Head of caudate nucleus (tissue), 42 donors: Measurements from ENCODE around the gene GPC5.

Experiments
- DNase-seq, 42 donors: peaks; one replicate each; pipeline versions ENCODE4 v3.0.0 to v3.0.0-alpha.2; 2020 to 2021; ENCODE audit warnings: mixed read lengths in 7 of 42
- intact Hi-C: fragments of 100-400 bp; cut with DNase I; formaldehyde crosslinking; loops from one replicate; pipeline ENCODE4 v1.15.0; 2022

GPC5 gene

DNA sequence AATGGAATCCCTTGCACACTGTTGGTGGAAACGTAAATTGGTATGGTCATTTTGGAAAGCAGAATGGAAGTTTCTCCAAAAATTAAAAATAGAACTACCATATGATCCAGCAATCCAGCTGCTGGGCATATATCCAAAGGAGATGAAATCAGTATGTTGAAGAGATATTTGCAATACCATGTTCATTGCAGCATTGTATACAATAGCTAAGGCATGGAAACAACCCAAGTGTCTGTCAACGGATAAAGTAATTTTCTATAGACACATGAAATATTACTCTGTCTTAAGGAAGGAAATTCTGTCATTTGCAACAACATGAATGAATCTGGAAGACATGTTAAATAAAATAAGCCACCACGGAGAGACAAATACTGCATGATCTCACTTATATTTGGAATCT lies 124.7 kb downstream of the GPC5 start:
- intact Hi-C loops = no loop called here
- no peak for DNase-seq

DNA sequence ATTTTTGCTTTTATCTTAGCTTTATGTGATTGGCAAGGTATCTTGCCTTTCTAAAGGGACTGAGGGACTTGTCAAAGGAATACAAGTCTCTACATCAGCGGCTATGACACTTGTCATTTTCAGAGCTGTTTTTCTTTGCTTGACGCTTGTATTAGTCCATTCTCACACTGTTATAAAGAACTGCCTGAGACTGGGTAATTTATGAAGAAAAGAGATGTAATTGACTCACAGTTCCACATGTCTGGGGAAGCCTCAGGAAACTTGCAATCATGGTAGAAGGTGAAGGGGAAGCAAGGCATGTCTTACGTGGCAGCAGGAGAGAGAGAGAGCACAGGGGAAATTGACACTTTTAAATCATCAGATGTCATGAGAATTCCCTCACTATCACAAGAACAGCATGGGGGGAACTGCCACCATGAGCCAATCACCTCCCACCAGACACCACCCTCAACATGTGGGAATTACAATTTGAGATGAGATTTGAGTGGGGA lies 128.2 kb downstream of the GPC5 start:
- intact Hi-C loops = no loop called here
- no peak for DNase-seq

DNA sequence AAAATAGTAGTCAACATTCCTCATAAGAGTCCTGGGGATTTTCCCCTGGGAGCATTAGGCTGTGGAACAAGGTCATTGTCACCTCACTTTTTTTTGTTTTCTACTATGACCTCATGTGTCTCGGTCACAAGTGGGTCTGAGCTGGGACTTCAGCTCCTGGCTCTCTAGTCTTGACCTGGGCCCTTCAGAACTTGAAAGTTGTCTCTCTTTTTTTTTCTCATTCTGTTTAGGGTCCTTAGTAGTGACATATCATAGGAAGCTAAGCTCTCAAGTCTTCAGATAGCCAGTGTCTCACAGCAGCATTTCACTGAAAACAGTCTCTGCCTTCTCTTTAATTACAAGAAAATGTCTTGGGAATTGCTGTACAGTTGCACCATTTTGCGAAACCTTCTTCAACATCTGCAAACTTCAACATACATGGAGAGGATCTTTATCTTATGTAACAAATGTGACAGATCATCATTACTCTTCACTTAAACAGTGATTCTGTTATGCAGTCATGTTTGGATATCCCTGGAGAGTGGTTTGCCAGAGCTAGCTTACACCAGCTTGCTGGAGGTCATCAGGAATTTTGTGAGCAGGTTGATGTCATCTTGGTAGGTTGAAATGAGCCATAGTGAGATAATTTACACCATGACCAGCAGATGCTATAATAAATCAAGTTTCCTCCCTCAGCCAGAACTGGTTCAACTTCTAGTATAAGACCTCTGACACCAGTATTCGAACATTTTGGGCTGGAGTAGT lies 131.5 kb downstream of the GPC5 start:
- DNase-seq = no peak
- intact Hi-C loops = no loop called here

DNA sequence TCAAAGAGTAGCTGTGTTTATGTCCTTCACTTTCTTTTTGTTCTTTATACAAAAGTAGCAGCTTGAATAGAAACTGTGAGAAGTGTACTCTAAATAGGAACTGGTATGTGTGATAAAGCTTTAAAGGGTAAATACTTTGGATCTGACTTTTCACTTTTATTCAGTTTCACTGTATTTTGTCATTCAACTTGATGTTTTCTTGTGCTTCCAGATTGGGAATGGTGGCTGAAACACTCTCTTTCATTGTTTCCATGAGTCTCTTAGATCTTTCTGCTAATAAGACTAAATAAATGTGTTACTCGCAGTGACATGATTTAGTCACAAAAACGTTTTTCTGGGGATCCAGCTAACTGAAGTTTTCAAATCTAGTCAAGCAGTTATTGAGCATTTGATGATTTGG lies 133.2 kb downstream of the GPC5 start:
- no peak for DNase-seq
- intact Hi-C loops = no loop called here

DNA sequence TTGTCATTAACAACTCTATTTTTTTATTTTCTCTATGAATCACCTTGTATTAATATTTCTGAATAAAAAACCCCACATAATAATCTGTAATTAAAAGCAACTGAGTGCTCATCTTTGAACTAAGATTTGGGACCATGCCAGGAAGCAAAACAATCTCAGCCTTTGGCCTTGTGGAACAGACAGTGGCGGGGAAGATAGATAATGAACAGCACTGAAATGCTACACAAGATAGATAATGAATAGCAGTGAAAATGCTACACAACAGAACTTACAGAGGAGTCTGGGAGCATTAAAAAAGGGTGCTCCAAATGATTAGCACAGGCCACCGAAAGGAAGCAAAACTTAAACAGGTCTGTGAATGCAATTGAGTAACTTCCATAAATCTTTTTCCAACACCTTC lies 134.9 kb downstream of the GPC5 start:
- DNase-seq = no peak
- intact Hi-C loops = no loop called here

DNA sequence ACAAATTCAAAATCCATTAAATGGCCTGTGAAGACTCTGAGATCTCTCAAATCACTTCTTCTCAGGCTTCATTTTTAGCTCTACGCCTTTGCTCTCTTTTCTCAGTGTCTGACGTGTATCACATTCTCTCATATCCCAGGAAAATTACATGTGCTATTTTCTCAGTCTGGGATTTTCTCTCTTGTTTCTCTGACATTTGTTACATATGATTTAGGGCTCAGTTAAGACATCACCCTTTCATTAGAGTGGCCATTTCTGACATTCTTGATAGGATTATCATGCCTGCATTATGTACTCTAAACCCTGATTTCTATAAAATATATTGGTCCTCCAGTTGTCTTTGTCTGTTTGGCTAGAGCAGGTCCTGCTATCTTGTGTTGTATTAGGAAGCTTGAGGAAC lies 136.6 kb downstream of the GPC5 start:
- intact Hi-C loops = no loop called here
- no peak for DNase-seq

DNA sequence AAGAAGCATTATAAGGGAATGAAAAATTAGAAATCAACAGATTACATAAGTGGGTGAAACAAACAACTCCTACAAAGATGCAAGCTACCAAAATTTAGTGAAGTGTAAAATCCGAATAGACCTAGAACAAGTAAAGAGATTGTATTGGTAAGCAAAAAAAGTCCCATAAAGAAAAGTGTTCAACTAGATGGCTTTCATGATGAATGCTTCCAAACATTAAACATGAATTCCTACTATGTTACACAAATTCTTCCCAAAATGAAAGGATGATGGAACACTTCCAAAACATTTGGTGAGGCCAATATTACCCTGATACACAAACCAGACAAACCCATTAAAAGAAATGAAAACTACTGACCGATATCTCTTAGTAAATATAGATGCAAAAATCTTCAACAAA lies 139.0 kb downstream of the GPC5 start:
- intact Hi-C loops = no loop called here

DNA sequence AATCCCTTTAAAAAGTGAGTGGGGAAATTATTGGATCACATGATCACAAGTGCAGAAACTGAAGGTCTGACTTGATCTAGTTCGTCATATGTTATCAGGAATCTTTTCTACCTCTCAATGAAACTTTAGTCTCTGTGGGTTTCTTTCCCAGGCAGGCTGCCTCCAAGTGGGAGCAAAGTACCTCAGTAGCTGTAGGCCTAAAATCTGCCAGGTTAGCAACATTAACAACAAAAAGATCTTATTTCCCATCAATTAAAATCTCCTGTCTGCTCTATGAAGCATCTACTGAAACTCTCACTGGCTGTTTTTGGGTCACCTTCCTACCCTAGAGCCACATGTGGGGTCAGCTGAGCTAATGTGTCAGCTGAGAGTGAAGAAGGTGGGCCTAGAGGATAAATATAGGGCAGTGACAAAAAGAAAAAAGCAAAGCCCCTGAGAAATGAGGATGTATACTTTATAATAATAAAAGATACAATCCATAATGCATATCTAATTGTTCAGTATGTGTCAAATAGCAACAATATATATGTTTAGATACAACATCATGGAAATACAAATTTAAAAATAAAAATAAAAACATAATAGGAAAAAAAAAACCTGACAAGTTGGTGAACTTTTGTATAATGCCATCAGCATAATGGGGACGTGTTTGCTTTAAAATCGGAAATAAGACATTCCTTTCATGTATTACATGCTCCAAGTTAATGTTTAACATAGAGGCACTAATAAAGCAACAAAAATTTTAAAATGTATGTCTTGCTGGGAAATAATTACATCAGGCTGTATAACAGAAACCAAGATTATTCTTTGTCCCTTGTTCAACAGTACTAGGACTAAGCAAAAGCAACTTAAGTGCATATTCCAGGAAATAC lies 141.1 kb downstream of the GPC5 start:
- intact Hi-C loops = no loop called here
- no peak for DNase-seq

More for the DNA sequence above, 139.0 kb downstream of the GPC5 start:
- no peak for DNase-seq

DNA sequence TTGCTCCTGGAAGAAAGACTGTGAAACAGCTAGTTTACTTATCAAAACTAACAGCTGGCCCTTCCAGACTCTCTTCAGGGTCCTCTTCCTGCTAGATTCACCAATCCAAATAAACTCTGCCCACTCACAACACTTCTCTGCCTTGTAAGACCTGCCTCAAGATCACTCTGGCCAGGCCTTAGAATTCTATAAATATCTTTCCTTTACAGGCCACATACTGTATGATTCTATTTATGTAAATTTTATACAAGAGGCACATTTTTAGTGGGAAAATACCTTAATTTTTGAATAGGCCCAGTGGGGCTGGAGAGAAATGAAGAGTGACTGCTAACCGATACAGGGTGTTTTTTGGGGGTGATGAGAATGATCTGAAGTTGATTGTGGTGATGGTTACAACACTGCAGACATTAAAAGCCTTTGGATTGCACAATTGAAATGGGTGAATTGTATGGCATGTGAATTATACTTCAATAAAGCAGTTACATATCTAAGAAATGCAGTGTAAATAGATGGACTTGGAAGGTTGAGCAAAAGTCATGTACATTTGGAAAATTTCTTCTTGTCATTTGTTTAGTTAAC lies 141.8 kb downstream of the GPC5 start:
- intact Hi-C loops = no loop called here
- DNase-seq = no peak

DNA sequence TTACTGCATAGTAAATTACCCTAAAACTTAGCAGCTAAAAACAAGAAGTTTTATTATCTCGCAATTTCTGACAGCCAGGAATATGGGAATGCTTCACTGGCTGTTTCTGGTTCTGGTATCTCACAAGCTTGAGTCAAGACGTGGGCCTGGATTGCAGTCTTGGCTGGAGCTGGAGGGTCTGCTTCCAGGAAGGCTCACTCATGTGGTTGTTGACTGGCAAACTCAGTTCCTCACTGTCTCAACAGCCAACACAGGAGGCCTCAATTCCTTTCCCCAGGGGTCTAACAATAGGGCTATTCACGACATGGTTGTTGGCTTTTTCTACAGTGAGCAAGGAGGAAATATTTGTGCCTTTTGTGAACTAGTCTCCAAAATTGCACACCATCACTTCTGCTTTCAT lies 146.3 kb downstream of the GPC5 start:
- peak in 11 of 42 donors; percentile 4 to 69 (median 19) for DNase-seq
- intact Hi-C loops = no loop called here

DNA sequence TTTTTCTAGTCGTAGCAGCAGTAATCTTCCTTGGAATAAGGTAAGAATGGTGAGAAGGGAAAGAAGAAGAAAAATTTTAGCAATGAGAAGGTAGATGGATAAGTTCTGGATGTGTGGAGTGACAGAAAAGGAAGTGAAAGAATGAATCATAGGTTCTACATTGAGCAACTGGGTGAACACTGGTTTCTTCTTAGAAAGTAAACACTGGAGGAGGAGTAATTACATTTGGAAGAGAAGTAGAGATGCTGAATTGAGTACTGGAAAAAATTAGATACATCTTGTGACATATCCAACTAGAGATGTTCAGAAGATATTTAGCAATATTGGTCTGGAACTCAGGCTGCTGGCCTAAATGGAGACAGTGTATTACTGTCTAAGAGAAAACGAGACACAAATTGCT lies 148.5 kb downstream of the GPC5 start:
- no peak for DNase-seq
- intact Hi-C loops = no loop called here

DNA sequence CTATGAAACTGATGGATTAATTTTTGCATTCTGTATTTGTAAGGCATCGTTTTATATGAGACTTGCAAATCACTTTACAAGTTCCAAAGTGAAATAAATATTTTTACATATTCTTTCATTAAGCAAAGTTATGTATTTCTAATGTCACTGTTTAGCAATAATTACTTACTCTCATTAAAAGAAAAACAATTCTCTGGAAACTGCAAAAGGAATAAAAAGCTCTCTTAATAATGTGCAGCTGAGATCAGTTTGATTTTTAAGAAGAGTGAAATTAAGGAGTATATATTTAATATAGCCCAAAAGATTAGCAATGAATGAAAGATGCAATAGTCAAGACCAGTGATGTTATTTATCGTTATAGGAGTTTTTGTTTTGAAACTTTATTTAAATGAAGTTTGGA lies 155.2 kb downstream of the GPC5 start:
- intact Hi-C loops = no loop called here

DNA sequence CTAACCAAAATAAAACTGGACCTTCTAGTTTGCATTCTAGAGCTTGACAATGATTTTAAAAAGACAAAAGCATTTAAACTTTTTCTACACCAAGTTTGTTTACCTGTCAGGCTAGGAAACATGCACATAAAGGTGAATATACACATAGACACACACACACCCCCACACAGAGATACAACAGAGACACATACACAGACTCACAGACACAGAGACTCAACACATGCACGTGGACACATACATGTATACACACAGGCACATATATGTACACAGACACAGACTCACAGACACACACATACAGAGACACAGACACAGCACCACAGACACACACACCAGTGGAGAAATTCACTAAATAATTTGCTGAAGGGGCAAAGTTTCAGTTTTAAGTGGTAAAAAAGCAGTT lies 155.7 kb downstream of the GPC5 start:
- DNase-seq = no peak
- intact Hi-C loops = no loop called here

More for the DNA sequence above, 155.2 kb downstream of the GPC5 start:
- no peak for DNase-seq

DNA sequence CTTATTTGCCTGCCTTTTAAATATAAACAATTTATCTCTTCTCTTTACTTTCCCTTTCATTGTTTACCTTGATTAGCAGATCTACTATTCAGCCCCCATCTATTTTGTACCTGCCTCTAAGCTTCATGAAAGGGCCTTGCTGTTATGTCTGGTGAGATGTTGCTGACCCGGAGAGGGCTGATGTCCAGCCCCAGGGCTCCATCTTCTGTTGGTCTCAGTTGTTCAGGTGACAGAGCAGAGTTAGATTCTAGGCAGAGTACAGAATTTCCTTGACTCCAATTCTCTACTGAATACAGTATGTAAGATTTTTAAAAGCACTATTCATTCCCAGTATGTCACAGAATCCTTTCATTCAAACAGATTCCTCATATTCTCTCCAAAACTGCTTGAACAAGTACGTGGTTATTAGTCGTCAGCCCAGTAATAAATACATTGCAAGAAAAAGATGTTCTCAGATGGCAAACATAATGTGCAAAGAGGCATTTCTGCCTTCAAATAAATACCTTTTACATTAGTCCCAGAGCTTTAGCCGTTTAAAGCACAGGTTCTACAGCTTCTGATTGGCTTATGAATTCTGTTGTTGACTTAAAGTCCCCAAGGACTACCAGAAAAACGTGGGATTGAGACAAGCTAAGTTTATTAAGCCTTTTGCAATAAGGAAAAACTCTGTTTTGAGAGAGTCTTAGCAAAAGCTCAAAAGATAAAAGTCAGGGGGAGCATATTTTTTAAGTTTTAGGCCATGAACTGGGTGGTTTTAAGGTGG lies 159.1 kb downstream of the GPC5 start:
- DNase-seq = no peak
- intact Hi-C loops = no loop called here

DNA sequence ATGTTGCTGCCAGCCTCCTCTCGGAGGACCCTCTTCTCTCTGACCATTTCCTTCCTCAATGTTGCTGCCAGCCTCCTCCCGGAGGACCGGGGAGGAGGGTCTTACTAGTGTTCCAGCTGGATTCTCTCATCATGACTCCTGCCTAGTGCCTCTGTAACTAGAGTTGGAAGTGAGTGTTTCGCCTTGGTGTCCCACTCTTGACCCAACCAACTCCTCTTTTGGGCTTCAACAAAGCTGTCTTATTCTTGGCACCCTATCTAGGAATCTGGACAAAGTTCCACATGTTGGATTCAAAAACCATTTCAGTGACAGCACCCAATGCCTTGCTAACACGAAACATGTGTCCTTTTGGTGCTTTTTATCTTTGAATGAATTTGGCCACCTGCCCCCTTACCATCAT lies 165.4 kb downstream of the GPC5 start:
- DNase-seq = no peak
- intact Hi-C loops = no loop called here

DNA sequence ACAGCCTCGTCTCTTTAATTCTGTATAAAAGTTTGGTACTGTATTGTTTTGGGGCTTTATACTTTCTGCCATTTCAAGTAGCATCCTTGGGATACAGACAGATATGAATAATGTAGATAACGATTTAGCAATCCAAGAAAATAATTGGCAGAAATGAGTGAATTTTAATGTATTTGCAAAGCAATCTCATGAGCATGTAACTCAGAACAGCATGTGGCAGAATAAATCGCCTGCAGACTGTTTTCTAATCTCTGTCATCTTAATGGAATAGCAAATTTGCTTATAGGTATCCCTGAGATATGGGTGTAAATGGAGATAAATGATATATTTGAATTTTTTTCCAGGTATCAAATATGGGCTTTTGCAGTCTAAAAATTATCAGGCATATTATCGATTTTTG lies 166.0 kb downstream of the GPC5 start:
- intact Hi-C loops = no loop called here
- no peak for DNase-seq

DNA sequence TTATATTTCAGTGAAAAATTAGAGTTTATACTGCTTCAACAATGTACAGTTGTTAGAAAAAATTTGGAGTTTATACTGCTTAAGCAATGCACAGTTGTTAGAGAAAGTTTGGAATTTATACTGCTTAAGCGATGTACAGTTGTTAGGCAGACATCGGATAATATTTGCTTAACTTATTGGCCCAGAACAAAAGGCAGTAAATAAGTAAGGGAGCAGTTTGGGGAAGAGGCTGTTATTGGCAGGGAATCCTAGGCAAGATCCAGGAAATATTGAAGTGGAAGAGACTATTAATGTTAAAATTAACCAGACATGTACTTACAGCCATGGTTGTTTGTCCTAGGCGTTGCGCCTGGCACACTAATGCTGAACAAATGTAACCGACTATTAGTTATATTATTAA lies 166.9 kb downstream of the GPC5 start:
- intact Hi-C loops = no loop called here
- no peak for DNase-seq

DNA sequence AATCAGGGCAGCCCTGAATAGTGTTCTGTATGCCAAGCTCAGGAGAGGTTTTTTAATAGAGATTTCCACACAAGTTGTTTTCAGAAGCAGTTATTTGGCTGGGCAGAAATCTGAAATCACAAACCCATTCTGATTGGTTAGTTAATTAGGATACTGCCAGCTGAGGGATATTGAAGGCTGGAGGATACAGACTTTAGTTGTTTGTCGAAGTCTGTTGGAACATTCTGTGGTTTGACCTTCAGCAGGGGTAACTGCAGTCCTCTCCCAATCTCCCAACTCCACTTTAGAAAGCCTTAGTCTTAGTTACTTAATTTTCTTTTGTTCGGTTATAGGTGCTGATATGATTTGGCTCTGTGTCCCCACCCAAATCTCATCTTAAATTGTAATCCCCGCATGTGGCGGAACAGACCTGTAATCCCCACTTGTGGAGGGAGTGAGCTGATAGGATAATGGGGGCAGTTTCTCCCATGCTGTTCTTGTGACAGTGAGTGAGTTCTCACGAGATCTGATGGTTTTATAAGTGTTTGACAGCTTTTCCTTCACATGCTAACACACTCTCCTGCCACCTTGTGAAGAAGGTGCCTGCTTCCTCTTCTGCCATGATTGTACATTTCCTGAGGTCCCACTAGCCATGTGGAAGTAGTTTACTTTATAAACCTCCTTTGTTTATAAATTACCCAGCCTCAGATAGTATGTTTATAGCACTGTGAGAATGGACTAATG lies 169.2 kb downstream of the GPC5 start:
- no peak for DNase-seq
- intact Hi-C loops = no loop called here

DNA sequence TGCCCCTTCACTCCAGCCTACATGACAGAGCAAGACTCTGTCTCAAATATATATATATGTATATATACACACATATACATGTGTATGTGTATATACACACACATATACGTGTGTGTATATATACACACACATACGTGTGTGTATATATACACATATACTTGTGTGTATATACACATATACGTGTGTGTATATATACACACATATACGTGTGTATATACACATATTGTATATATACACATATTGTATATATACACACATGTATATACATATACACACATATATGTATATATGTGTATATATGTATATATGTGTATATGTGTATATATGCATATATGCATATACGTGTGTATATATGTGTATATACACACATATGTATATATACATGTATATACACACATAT lies 173.3 kb downstream of the GPC5 start:
- DNase-seq = no peak
- intact Hi-C loops = no loop called here
